NCI-H69 (cell line): ENCODE data around the gene DNASE2B.

ENCODE experiments used
- DNase-seq: peaks from one replicate; lab custom pipeline; 2025; lab: John Stamatoyannopoulos, UW

Gene DNASE2B

GRCh38 chr1:84374991-84375696, 23.1 kb upstream of the DNASE2B start:
- no peak for DNase-seq

DNA sequence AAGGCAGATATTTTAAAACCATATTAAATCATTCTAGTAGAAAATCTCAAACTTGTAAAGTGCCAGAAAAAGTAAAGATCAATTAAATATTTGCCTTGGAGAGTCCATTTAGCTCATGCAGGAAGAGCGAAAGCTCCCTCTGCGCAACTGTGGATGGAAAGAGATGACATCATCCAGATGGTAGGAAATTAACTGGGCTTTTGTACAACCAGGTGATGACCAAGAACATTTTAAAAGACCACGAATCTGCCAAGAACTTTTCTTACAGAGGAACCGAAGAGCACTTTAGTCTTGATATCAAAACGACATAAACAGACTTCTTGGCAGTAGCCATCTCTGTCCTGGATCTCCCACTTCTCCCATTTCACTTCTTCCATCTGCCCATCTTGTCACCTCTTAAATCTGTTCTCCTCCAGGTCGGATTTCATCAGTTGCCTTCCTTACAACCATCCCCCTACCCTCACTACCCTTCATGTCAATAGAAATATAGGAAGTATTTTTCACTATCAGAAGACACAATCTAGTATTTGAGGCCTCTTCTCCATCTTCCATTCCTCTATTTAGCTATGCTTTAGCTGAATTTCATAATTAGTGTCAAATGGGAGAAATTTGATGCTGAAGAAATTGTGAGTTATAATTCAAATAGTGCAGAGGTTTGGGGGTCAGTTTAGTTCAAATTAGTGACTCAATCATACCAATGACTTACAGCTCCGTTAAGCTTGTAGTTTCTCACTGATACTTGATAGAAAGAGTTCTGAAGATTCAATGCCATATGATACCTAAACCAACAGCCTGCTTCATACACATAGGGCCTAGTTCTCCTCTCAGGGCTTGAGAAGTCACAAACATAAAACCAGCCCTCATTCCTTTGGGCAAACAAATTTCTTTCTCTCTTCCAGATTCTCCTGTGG, 22.0 kb upstream of the DNASE2B start:
- DNase-seq = no peak

GRCh38 chr1:84377480-84378095, 20.7 kb upstream of the DNASE2B start:
- no peak for DNase-seq

DNA sequence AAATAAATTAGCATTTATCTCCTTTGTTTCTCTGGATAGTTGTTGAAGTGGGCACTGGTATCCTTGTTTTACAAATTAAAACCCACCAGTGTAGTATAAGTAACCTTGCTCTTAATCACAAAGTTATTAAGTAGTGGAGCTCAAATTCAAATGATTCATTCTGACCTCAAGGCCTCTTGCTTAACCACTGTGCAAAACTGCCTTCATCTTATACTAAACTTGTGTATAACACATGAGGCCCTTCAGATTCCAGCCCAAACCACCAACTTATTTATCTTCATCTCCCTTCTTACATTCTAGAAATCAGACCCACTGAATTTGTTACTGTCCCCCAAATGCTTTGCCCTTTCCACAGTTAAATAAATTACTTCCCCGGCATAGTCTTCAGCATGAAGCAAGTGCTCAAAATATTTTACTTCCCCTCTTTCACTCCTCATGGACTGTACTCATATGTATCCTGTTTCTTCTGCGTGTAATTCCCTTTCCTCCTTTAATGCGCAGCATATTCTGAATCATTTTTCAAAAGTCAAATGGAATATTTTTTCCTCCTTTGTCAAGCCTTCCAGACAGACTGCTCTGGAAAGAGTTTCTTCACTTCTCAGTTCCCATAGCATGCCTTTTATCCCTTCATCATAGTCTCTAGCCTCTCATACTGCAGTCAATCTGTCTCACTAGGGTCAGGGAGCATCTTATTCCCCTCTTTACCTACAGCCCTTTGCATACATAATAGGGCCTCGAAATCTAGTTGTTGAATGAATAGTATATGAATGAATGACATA, 19.0 kb upstream of the DNASE2B start:
- no peak for DNase-seq

GRCh38 chr1:84379917-84380180, 18.4 kb upstream of the DNASE2B start:
- no peak for DNase-seq

- DNase-seq = no peak
Observed at GRCh38 chr1:84382127-84382526, 16.2 kb upstream of the DNASE2B start.

DNA sequence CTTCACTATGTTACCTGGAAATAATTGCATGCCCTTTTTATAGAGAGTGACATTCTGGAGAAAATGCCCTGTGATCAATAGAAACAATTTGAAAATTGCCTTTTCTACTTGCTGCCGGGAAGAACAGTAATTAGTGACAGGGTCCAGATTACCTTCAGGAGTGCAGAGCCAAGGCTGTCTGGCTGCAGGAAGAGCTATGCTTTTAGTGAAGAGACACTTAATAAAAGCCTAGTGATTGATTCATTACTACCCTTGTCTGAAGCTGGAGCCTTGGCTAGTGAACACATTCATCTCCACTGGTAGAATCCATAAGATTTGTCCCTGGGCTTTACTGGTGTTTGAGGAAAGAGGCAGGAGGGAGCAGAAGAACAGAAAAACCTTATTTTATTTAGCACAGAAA, 12.9 kb upstream of the DNASE2B start:
- DNase-seq = peak; percentile 15

GRCh38 chr1:84386716-84387479, 11.4 kb upstream of the DNASE2B start:
- DNase-seq = no peak

GRCh38 chr1:84387480-84388163, 10.7 kb upstream of the DNASE2B start:
- DNase-seq = peak; percentile 22

- DNase-seq = no peak
Observed at GRCh38 chr1:84390226-84390625, 8.1 kb upstream of the DNASE2B start.

DNA sequence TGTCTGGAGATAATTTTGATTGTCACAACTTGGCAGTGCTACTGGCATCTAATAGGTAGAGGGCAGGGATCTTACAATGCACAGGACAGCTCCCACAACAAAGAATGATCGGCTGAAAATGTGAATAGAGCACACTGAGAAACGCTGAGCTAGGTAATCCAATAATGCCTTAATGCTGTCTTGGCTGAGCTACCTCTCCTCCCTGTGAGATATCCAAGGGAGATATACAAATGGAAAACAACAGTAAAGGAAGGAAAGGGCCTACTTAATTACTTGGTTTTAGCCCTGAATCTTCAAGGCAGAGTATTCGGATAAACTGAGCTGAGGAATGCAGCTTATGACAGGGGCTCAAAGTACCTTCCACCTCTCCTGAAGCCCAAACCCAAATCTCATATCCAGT, 2.9 kb downstream of the DNASE2B start:
- no peak for DNase-seq

DNA sequence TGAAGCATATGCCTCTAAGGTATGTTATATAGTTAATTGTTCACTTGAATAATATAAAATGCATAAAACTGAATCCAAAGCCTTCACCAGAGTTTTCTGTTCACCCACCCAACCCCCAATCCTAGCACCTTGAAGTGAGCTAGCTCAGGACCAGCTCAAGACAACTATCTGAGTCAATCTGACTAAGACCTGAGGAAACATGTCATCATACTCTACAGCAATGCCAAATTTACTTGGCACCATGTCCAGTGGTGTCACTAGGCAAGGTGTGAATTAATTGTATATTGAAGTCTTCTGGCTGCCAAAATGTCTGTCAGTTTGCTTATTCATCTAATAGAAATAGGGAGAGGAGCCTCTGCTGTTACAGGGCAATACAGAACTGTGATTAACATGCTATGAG, 3.8 kb downstream of the DNASE2B start:
- peak; percentile 4 for DNase-seq

- peak; percentile 47 for DNase-seq
Observed at GRCh38 chr1:84402501-84402900, 4.2 kb downstream of the DNASE2B start.

- no peak for DNase-seq
Observed at GRCh38 chr1:84403347-84403746, 5.1 kb downstream of the DNASE2B start.

DNA sequence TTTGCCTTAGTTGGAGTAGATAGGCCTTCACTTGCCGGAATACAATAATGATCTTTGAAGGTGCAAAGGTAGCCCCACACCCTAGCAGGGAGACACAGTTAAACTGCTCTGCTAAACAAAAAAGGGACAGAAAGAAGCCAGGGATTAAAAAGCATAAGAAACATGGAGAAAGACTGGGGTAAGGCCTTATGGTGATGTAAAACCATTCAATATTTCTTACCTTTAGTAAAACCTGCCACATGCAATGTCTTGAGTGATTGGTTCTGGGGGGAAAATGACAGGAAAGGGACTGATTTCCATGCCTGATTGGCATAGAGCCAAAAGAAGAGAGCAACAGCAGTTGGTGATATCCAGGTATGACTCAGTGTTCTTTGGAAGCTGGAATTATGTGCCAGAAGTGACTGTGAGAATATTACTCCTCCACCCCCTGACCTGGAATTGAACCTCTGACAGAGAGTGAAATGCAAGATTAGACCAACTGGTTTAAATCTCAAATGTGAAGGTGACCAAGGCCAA, 8.1 kb downstream of the DNASE2B start:
- DNase-seq = peak; percentile 71

DNA sequence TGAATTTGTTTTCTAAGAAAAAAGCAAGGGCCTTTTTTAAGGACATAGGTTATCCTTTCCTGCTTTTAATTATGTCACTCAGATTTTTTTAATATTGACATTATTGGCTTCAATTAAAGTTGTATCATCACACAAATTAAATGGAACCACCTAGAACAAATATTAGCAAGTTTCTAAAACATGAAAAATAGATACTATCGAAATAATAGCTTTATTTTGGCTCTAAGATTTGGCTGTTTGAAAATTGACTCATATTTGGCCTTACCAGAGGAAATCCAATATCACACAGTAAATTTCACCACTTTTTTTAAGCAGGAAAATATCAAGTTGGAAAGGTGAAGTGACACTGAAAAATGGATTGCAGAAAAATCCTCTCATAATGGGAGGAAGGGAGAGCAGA, 9.2 kb downstream of the DNASE2B start:
- DNase-seq = no peak

DNA sequence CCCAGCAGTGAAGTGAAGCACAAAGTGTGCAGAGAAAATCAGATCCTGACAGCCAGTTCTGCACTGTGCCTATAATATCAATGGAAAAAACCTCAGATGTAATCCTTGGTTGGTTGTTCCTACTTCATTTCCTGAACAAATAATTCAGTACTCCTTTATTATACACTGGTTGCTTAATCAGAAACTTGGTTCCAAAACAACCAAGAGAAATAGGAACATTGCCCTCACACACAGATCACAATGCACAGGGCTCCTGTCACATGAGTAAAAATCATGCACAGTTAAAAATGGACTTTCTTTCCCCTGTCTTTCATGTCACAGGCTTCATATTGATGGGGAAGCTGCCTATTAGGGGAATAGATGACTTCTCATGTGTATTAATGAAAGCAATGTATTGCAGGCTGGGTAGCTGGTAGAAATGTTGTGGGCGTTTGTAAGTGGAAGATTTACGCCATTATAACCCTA, 9.7 kb downstream of the DNASE2B start:
- no peak for DNase-seq

DNA sequence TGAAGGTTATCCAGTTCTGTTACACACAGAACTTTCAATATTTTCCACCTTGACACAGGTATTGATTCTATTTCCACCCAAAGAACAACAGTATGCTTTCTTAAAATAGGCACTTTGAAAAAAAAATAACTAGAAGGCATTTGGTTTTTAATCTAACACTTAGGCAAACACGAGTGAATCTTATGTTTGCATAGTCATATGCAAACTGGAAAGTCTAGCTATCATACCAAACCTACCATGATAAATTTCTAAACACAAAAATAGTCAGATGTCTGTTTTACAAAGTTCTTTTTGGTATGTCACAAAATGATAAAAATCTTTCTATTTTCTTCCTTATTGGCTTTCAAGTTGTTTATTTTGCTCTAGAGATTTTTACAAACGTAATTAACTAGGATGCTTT, 11.6 kb downstream of the DNASE2B start:
- DNase-seq = no peak

DNA sequence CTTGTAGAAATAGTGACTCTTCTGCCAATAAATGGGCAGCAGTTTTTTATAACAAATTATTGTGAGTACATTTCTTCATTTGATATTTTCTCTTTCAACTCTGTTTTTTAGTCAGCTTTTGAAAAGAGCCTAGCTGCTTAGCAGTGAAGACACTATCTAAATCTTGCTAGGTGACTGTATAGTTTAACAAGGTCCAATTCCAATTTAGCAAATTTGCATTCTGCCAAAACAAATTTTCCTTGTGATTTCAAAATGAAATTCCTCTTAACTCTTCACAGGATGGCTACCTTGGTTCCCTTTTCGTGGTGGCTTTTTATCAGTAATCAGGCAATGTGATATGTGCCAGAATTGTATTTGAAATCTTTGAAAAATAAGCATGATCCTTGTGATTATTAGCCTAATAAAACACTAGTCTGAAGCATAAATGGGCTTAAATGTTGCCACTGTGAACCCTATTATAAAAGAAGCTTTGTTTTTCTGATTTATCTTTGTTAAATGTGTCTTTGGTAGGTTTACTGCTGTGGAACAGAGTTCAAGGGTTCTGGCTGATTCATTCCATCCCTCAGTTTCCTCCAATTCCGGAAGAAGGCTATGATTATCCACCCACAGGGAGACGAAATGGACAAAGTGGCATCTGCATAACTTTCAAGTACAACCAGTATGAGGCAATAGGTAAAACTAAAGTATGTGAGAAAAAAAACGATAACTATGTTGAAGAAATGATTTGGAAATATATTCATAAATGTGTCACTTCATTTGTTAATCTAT, 12.2 kb downstream of the DNASE2B start:
- DNase-seq = no peak
